Subcutaneous abdominal adipose tissue (tissue), 5 donors: Measurements from ENCODE around the gene THRAP3.

Experiments used
- H3K27ac ChIP-seq: one replicate; pipeline ENCODE4 v1.7.0; 2013; ENCODE audit warnings: low read depth, mild to moderate bottlenecking, inconsistent platforms, low read length, moderate library complexity
- H3K27me3 ChIP-seq, 5 donors: one replicate each; pipeline ENCODE4 v1.7.0; 2013; ENCODE audit warnings: low read length in 5 of 5, inconsistent platforms in 1 of 5; ENCODE audit not compliant: control insufficient read depth in 5 of 5, insufficient read depth in 4 of 5
- H3K36me3 ChIP-seq, 5 donors: one replicate each; pipeline ENCODE4 v1.7.0; 2013; ENCODE audit warnings: low read length in 5 of 5; ENCODE audit not compliant: control insufficient read depth in 5 of 5, insufficient read depth in 5 of 5
- H3K4me1 ChIP-seq, 5 donors: one replicate each; pipeline ENCODE4 v1.7.0; 2013; ENCODE audit warnings: low read length in 5 of 5, mild to moderate bottlenecking in 3 of 5, moderate library complexity in 1 of 5; ENCODE audit not compliant: control insufficient read depth in 5 of 5, insufficient read depth in 5 of 5
- H3K4me3 ChIP-seq, 5 donors: one replicate each; pipeline ENCODE4 v1.7.0; 2013; ENCODE audit warnings: low read length in 5 of 5, low read depth in 1 of 5
- H3K9ac ChIP-seq, 5 donors: one replicate each; pipeline ENCODE4 v1.7.0; 2013; ENCODE audit warnings: low read length in 5 of 5, mild to moderate bottlenecking in 4 of 5, moderate library complexity in 3 of 5
- H3K9me3 ChIP-seq, 5 donors: one replicate each; pipeline ENCODE4 v1.7.0; 2013; ENCODE audit warnings: low read length in 5 of 5; ENCODE audit not compliant: control insufficient read depth in 5 of 5
- donor health status: healthy.
- donor health status: healthy.
- donor health status: healthy.
- donor health status: healthy.
- donor health status: healthy.

THRAP3 gene, protein sequence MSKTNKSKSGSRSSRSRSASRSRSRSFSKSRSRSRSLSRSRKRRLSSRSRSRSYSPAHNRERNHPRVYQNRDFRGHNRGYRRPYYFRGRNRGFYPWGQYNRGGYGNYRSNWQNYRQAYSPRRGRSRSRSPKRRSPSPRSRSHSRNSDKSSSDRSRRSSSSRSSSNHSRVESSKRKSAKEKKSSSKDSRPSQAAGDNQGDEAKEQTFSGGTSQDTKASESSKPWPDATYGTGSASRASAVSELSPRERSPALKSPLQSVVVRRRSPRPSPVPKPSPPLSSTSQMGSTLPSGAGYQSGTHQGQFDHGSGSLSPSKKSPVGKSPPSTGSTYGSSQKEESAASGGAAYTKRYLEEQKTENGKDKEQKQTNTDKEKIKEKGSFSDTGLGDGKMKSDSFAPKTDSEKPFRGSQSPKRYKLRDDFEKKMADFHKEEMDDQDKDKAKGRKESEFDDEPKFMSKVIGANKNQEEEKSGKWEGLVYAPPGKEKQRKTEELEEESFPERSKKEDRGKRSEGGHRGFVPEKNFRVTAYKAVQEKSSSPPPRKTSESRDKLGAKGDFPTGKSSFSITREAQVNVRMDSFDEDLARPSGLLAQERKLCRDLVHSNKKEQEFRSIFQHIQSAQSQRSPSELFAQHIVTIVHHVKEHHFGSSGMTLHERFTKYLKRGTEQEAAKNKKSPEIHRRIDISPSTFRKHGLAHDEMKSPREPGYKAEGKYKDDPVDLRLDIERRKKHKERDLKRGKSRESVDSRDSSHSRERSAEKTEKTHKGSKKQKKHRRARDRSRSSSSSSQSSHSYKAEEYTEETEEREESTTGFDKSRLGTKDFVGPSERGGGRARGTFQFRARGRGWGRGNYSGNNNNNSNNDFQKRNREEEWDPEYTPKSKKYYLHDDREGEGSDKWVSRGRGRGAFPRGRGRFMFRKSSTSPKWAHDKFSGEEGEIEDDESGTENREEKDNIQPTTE

DNA sequence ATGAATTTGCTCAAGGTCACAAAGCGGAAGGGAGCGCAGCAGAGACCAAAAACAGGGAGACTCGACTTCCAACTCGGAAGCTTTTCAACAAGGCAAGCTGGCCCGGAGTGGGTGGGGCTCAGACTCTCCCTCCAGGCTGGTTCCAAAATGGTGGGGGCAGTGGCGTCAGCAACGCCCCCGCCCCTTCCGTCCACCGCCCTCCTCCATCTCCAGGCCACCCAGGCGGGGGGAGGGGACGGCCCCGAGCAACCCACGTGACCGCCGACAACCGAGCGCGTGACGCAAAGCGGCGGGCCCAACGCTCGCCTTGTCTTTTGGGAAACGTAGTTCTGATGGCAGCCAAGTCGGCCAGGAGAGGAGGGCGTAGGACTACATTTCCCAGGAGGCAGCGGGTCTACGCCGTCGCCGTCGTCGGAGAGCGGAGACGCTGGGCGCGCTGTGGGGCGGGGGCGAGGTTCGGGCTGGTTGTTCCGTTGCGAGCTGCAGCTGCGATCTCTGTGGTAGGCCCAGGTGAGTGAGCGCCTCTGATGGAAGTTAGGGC, at the start of gene THRAP3:
THRAP3 (plus strand) TSS at position 448 of the 541 bp plus-strand sequence. CDS start 58,121 bp downstream, outside the sequence.
- Histone ChIP-seq H3K27me3 (no peaks in the 10 kb centered on the region), H3K9me3 (no peaks in the 10 kb centered on the region), H3K4me1 (peaks cover 8 to 44% (median 35%) of the 10 kb centered on the region in 5 donors), H3K36me3 (peaks cover 0 to 12% (median 4%) of the 10 kb centered on the region in 5 donors), H3K27ac (peak within 1 kb of the TSS; percentile 99), H3K9ac (peak within 1 kb of the TSS; percentile 94 to 99 (median 97)), H3K4me3 (peak within 1 kb of the TSS; percentile 89 to 97 (median 93))

DNA sequence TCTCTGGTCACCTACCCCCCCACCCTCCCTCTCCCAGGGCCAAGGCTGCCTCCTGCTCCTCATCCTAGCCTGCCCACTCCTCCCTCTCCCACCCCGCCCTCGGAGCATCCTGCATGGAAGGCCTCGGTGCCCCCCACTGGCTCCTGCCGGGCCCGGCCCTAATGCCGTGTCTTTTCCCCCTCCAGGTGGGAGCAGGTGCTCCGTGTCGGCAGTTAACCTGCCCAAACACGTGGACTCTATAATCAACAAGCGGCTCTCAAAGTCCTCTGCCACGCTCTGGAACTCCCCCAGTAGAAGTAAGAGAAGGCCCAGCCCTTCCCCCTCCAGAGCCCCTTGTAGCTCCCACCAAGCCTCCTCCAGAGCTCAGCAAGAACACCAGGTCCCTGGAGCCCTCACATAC, 49.5 kb upstream of the THRAP3 start:
- Histone ChIP-seq H3K4me3 (no peak overlapping the region), H3K36me3 (peaks cover 9 to 99% (median 92%) of the 10 kb centered on the region in 5 donors), H3K9me3 (no peaks in the 10 kb centered on the region), H3K9ac (no peak overlapping the region), H3K27ac (peak overlapping the region; percentile 30), H3K27me3 (no peaks in the 10 kb centered on the region), H3K4me1 (peaks cover 0 to 31% (median 12%) of the 10 kb centered on the region in 5 donors)

DNA sequence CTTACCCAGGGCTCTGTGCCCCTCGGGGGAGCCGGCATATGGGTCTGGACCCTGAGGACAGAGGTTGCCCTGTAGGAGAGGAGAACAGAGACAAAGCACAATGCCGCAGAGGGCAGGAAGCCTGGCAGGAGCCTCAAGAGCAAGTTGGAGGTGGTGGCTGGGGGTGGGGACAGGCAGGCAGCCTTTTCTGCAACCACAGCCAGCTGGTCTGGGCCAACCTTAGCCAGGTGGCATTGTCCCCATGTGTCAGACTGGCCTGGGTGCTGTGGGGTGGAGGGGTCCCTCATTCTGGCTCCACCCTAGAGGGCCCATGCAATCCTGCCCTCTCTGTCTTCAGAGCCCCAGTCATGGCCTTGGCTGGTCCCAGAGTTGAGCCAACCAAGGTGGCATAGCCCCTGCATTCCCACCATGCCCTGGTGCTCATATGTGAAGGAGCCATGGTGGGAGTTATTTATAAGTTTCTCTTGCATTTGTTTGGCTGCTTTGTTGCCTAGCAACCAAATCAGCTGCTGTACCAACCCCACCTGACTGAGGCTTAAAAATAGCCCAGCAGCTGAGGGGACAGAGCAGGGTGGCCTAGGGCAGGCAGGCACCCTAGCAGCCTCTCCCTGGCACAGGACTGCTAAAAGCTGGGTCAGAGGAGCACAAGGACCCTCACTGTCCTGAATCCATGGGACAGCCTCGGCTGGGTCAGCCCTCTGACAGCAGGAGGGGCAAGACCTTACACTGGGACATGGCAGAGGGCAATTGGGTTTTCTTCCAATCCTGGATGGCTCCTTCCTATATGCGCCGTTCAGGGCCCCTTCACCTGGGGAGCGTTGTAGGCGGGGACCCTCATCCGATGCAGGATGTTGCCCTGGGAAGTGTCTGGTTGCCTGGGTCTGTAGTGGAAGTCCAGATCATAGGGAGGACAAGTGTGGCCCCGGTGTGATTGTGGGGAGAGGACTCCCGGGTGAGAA, 48.8 kb upstream of the THRAP3 start:
- peaks cover 9 to 100% (median 96%) of the 10 kb centered on the region in 5 donors for H3K36me3 ChIP-seq
- H3K4me3 ChIP-seq = no peak overlapping the region
- H3K9me3 ChIP-seq = no peaks in the 10 kb centered on the region
- peaks cover 0 to 24% (median 5%) of the 10 kb centered on the region in 5 donors for H3K4me1 ChIP-seq
- peak overlapping the region; percentile 30 for H3K27ac ChIP-seq
- no peak overlapping the region for H3K9ac ChIP-seq
- H3K27me3 ChIP-seq = no peaks in the 10 kb centered on the region

DNA sequence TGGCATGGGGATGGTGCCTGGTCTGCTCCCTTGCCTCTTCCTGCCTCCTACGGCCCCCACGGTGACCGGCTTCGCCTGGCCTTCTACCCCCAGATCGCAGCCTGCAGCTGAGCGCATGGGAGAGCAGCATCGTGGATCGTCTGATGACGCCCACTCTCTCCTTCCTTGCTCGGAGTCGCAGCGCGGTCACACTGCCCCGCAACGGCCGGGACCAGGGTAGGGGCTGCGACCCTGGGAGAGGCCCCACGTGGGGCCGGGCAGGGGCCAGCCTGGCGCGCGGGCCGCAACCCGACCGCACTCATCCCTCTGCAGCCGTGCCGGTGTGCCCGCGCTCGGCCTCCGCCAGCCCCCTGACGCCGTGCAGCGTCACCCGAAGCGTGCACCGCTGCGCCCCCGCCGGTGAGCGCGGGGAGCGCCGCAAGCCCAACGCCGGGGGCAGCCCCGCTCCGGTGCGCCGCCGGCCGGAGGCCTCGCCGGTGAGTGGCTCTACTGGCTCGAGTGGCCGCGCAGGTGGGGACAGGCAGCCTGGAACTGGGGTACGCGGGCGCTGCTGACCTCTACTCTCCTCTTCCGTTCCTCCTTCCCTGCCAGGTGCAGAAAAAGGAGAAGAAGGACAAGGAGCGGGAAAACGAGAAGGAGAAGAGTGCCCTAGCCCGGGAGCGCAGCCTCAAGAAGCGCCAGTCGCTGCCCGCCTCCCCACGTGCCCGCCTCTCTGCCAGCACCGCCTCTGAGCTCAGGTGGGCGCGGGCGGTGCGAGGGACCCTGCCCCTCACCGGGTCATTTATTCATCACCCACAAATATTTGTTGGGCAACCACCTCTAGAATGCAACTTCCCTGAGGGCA, 47.9 kb upstream of the THRAP3 start:
- Histone ChIP-seq H3K9ac (no peak overlapping the region), H3K9me3 (no peaks in the 10 kb centered on the region), H3K4me1 (peaks cover 0 to 16% (median 5%) of the 10 kb centered on the region in 5 donors), H3K27me3 (no peaks in the 10 kb centered on the region), H3K27ac (peak overlapping the region; percentile 9), H3K36me3 (peaks cover 9 to 100% (median 96%) of the 10 kb centered on the region in 5 donors), H3K4me3 (no peak overlapping the region)

DNA sequence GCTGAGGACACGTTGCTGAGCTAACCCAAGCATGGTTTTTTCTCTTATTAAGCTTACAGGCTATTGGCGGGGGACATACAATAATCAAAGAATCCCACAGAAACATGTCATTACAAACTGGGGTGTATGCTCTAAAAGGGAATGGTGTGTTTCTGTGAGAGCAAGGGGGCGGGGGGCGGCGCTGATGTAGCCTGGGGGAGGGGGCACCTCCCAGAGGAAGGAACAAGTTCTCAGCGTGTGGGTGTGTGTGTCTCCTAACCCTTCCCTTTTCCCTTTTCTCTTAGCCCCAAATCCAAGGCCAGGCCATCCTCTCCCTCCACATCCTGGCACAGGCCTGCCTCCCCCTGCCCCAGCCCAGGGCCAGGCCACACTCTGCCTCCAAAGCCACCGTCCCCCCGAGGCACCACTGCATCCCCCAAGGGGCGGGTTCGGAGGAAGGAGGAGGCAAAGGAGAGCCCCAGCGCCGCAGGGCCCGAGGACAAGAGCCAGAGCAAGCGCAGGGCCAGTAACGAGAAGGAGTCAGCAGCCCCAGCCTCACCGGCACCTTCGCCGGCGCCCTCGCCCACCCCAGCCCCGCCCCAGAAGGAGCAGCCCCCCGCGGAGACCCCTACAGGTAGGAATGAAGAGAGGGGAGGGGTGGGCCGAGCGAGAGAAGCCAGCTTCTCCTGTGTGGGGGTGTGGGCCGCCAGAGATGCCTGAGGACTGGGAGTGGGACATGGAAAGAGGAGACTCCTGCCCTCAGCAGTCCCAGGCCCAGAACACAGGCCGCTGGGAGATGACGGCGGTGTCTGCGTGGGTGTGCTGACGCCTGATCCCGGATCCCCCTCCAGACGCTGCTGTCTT, 46.4 kb upstream of the THRAP3 start:
- Histone ChIP-seq H3K9ac (no peak overlapping the region), H3K27ac (peak overlapping the region; percentile 9), H3K4me1 (peaks cover 0 to 18% (median 5%) of the 10 kb centered on the region in 5 donors), H3K36me3 (peaks cover 7 to 90% (median 86%) of the 10 kb centered on the region in 5 donors), H3K9me3 (no peaks in the 10 kb centered on the region), H3K4me3 (no peak overlapping the region), H3K27me3 (no peaks in the 10 kb centered on the region)

DNA sequence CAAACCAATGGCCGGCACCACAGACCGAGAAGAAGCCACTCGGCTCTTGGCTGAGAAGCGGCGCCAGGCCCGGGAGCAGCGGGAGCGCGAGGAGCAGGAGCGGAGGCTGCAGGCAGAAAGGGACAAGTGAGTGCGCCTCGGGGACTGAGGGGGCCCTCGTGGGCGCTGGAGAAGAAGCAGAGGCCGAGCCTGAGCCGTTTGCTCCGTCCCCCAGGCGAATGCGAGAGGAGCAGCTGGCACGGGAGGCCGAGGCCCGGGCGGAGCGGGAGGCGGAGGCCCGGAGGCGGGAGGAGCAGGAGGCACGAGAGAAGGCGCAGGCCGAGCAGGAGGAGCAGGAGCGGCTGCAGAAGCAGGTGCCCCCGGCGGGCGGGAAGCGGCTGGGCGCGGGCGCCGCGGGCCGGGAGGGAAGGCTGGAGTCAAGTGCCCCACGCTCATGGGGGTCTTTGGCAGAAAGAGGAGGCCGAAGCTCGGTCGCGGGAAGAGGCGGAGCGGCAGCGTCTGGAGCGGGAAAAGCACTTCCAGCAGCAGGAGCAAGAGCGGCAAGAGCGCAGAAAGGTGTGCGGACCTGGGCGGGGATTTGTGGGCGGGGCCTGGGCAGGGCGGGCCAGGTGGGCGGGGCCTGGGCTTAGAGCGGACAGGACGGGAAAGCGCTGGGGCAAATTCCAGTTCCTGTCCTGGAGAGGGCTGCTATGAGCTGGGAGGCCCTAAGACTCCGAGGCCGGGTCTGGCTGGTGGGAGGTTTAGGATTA, 45.6 kb upstream of the THRAP3 start:
- Histone ChIP-seq H3K27me3 (no peaks in the 10 kb centered on the region), H3K4me1 (peaks cover 0 to 21% (median 13%) of the 10 kb centered on the region in 5 donors), H3K9me3 (no peaks in the 10 kb centered on the region), H3K9ac (no peak overlapping the region), H3K36me3 (peaks cover 4 to 82% (median 78%) of the 10 kb centered on the region in 5 donors), H3K27ac (no peak overlapping the region), H3K4me3 (no peak overlapping the region)

DNA sequence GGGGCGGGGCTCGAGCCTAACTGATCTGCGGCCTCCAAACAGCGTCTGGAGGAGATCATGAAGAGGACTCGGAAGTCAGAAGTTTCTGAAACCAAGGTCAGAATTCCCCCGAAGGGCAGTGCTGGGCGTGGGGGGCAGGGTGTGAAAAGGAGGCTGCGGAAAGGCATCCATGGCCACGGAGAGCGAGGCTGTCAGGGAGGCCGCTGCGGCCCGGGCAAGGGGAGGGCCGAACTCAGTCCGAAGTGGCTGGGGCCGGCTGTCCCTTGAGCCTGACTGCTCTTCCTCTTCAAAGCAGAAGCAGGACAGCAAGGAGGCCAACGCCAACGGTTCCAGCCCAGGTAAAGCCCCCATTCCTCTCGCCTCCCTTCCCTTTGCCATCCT, 45.0 kb upstream of the THRAP3 start:
- Histone ChIP-seq H3K36me3 (peaks cover 0 to 76% (median 72%) of the 10 kb centered on the region in 5 donors), H3K4me3 (no peak overlapping the region), H3K27me3 (no peaks in the 10 kb centered on the region), H3K27ac (no peak overlapping the region), H3K9me3 (no peaks in the 10 kb centered on the region), H3K9ac (no peak overlapping the region), H3K4me1 (peaks cover 0 to 21% (median 14%) of the 10 kb centered on the region in 5 donors)
